ENCODE measurements around the gene WIZ.
A peak's percentile ranks its signal among the peaks of the same experiment; 100 is the strongest.
"Not testable (repeated sequence)": the region's sequence is repeated elsewhere in the genome, so short reads cannot be mapped to it uniquely, and the experiment has no call there.

WIZ gene, protein sequence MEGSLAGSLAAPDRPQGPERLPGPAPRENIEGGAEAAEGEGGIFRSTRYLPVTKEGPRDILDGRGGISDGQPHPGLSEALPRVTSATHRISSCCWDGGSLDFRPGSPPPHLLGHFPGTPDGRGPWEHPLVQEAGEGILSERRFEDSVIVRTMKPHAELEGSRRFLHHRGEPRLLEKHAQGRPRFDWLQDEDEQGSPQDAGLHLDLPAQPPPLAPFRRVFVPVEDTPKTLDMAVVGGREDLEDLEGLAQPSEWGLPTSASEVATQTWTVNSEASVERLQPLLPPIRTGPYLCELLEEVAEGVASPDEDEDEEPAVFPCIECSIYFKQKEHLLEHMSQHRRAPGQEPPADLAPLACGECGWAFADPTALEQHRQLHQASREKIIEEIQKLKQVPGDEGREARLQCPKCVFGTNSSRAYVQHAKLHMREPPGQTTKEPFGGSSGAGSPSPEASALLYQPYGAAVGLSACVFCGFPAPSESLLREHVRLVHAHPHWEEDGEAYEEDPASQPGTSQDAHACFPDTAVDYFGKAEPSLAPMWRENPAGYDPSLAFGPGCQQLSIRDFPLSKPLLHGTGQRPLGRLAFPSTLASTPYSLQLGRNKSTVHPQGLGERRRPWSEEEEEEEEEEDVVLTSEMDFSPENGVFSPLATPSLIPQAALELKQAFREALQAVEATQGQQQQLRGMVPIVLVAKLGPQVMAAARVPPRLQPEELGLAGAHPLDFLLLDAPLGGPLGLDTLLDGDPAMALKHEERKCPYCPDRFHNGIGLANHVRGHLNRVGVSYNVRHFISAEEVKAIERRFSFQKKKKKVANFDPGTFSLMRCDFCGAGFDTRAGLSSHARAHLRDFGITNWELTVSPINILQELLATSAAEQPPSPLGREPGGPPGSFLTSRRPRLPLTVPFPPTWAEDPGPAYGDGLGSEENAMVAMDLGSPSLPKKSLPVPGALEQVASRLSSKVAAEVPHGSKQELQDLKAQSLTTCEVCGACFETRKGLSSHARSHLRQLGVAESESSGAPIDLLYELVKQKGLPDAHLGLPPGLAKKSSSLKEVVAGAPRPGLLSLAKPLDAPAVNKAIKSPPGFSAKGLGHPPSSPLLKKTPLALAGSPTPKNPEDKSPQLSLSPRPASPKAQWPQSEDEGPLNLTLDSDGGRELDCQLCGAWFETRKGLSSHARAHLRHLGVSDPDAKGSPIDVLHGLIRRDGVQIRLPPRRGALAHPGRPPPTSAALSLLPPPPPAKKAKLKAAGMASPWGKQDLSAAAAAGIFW (N-terminal part only)

GRCh38 chr19:15449620-15450527 is at the start of gene WIZ:
WIZ (minus strand) TSS chr19:15449956; CDS start chr19:15448307, 1,649 bp downstream.
- DNase-seq, result peak; percentile 33

DNA sequence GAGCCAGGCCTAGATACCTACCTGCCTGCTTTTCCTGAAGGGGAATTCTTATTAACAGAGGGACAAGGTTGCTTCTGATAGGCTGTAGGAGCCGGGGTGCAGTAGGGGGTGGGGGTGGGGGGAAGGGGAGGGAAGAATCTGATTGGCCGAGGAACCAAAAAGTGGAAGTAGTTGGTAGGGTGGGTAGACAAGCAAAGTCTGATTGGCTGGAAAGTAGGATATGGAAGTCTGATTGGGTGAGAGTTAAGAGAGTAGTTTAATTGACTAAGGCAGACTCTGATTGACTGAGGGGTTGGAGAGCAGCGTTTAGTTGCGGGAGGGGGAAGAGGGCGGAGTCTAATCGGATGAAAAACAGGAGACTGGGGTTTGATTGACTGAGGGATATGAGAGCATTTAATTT is 49.2 kb upstream of the WIZ start:
- DNase-seq, result no peak

DNA sequence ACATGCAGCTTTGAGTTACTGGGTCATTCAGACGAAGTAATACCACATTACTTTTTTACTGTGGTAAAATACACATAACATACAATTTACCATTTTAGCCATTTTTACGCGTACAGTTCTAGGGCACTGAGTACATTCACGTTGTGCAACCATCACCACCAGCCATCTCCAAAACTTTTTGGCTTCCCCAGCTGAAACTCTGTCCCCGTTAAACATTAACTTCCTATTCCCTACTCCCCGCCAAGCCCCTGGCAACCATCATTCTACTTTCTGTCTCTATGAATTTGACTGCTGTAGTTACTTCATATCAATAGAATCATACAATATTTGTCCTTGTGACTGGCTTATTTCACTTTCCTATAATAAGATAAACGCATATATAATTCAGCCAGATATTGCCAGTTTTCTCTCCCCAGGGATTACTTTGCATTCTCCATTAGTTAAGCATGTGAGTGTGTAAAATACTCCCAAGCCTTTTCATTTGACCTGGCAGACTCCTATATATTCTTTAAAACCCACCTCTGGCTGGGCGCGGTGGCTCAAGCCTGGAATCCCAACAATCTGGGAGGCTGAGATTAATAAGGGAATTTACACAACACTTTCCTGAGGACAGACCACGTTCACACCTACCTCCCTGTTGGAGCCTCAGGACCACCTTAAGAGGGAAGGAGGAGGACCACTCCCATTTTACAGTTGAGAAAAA is 48.6 kb upstream of the WIZ start:
- no peak for DNase-seq

DNA sequence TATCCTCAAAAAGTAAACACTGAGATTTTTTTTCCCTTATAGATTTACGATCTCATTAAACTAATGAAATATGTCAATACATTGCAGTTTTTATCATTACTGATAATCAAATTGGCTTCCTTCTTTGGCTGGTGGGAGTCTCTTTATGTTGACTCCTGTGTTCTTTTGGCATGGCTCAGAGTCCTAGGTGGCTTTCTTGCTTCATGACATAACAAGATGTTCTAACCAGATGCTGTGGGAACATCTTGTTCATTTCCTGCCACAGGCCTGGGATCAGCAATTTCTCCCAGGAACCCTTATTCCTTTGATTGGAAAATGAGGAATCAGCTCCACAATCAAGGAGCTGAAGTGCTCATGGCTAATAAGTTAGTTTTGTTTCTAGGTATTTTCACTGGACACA is 45.4 kb upstream of the WIZ start:
- no peak for DNase-seq

DNA sequence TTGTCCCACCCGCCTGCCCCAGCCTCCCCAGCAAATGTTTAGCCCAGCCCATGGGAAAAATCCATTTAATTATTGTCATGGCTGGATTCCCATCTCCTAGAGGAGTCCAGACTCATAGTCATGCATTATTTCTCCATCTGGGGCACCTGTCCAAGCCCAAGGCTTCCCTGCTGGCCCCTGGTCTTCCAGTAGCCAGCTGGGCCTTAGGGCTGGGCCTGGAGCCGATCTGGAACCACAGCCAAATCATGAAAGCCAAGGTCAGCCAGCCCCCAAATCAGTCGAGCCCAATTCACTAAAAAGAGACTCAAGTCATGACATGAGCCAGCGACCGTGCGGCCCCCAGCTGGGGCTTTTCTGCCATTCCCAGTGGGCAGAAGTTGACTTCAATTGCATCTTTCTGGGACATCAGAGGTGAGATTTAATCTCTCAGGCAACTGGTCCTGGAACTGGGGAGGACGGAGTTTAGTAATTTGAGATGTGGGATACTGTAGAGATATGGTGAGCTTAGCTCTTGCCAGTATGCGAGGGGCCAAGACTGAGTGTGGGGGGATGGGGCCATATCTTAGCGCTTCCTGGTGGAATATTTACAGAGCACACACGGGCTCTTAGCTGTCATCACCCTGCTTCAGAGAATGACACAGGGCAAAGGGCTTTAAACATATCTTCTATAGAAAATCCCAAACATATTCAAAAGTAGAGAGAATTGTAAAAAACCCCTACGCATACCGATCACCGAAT is 38.9 kb upstream of the WIZ start:
- DNase-seq, result no peak

- DNase-seq, result no peak
These were observed 37.3 kb upstream of the WIZ start for GRCh38 chr19:15487038-15487437.

- not testable (repeated sequence) for DNase-seq
These were observed 36.0 kb upstream of the WIZ start for GRCh38 chr19:15485768-15486167.

DNA sequence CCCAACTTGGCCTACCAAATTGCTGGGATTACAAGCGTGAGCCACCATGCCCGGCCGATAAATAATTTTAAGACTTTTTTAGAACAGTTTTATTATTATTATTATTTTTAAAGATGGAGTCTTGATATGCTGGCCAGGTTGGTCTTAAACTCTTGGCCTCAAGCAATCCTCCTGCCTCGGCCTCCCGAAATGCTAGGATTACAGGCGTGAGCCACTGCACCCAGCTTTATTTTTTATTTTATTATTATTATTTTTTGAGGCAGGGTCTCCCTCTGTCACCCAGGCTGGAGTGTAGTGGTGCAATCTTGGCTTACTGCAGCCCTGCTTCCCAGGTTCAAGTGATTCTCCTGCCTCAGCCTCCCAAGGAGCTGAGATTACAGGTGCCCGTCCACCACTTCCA is 31.2 kb upstream of the WIZ start:
- not testable (repeated sequence) for DNase-seq

DNA sequence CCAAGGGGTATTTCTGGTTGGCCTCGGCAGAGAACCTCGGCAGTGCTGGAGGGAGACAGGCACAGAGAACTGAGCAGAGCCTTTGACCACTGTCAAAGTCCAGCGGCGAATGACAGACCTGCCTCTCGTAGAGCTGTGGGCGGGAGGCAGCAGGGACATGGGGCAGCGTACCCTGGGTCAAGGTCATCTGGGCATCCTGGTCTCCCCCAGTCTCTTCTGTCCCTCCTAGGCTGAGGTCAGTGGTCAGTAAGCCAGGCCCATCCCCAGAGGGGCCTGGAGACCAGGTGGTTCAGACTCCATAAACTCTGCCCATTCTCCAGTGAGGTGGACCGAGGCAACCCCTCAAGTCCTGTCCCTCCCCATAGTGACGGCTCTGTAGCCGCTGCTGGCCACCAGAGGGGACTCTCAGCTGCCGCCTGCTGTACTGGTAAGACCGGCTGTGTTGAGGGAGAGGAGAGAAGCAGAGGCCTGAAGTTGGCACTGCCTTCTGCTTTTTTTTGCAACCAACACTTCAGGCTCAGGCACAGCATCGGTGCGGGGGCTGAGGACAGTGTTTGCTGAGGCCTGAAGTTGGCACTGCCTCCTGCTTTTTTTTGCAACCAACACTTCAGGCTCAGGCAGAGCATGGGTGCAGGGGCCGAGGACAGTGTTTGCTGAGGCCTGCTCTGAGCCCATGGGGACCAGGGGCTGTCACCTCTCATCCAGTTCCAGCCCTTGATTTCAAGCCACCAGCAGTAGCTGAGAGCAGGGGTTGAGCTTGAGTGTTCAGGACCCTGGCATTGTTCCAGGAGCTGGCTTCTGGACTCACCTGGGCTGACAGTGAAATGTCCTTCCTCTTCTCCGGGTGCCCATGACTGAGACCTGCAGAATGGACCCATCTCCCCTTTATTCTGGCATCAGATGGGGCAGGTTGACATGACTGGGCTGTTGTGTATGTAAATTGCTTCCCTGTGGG is 29.9 kb upstream of the WIZ start, which contains the start of gene PGLYRP2:
TSS of gene PGLYRP2 (minus strand) at position 111 of the 955 bp plus-strand sequence. CDS start 130 bp downstream, outside the sequence.
- no peak for DNase-seq

DNA sequence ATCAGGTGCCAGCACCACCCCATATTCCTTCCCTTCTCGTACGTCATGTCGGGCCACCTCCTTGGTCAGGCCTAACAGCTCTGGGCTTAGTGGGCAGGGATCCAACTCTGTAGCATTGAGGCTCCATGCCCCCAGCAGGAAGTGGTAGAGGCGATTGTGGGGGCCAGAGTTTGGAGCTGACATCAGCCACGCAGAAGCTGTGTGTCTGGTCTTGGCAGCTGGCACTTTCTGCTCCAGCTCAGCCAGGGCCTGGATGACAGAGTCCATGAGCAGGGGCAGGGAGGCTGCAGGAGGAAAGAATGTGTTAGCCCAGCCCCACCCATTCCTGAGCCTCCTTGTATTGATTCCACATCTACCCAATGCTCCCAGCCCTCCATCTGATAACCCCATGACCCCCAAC is 26.6 kb upstream of the WIZ start:
- DNase-seq, result no peak

- no peak for DNase-seq
These were observed 25.9 kb upstream of the WIZ start for GRCh38 chr19:15475611-15476010.

GRCh38 chr19:15475169-15475568 is 25.4 kb upstream of the WIZ start:
- DNase-seq, result no peak

DNA sequence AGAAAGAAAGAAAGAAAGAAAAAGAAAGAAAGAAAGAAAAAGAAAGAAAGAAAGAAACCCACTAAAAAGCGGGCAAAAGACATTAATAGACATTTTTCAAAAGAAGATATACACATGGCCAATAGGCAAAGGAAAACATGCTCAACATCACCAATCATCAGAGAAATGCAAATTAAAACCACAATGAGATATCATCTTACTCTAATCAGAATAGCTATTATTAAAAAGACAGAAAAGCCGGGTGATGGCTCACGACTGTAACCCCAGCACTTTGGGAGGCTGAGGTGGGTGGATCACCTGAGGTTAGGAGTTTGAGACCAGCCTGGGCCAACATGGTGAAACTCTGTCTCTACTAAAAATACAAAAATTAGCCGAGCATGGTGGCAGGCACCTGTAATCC is 24.1 kb upstream of the WIZ start:
- not testable (repeated sequence) for DNase-seq

DNA sequence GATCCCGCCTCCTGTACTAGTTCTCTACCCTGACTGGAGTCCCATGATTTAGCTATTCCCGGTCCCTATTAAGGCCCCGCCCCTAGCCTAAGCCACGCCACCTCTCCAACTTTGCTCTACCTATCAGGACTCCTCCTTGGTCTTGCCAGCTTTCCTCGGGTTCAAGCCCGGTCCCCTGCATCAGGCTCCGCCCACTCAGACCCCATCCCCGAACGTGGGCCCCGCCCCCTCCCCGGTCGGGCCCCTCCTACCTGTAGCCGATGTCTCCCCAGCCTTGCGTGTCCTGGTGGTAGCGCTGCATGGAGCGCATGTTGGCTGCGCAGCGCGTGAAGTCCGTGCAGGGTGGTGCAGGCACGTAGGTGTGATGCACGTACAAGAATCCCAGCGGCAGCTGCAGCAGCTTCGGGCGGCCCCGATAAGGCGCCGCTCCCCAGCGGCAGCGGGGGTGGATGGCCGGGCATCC is 21.9 kb upstream of the WIZ start:
- no peak for DNase-seq

GRCh38 chr19:15469513-15470297 is 19.9 kb upstream of the WIZ start:
- no peak for DNase-seq

DNA sequence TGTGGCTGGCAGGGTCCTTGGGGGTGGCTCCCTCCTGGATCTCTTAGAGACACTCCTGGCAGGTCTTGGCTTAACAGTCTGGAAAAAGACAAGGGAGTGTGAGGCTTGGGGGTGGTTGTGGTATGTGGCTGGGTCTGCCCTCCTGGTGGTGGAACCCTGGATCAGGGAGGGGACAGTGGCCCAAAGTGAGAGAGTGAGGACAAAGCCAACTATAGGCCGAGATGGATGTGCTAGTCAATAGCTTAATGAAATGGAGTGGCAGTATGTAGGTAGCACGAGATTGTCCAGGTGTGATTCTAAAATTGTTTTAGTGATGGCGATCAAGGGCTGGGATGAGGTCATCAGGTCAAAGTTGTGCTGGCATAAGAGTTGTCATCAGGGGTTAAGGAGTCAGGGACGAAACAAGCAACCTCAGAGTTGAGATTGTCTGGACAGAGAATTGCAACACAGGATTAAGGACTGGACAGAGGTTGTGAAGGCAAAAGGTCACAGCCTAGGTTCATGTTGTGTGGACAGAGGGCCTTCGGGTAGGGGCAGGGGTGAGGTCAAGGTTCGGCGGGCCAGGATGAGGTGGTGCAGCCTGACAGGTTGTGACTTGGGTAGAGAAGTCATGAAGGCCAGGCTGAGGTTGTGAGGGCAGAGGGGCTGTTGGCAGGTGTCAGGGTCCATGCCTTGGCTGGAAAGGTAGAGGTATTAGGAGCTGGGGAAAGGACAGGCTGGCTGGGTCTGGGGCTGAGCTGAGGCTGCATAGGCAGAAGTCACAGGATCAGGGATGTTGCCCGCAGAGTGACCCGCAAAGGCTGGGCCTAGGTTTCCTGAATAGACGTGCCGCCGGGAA is 19.1 kb upstream of the WIZ start:
- DNase-seq, result no peak

DNA sequence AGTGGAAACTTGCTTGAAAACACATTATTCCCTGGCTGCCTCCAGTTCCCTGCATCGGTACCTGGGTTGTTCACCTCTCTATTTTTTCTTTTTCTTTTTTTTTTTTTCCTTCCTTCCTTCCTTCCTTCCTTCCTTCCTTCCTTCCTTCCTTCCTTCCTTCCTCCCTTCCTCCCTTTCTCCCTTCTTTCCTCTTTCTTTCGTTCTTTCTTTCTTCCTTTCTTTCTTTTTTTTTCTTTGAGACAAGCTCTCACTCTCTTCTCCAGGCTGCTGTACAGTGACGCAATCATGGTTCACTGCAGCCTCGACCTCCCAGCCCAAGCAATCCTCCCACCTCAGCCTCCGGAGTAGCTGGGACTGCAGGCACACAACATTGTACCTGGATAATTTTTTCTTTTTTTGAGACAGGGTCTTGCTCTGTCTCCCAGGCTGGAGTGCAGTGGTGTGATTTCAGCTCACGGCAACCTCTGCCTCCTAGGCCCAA is 18.0 kb upstream of the WIZ start:
- DNase-seq, result no peak

Measured in GOT3 (cell line).